Thyroid gland (tissue), 4 donors: Measurements from ENCODE around the gene KIAA1671. TPM values are rescaled to one million over a fixed set of nuclear protein-coding genes. Genes with fewer than 3 reads are reported as not detected.
"Not testable (repeated sequence)": the region's sequence is repeated elsewhere in the genome, so short reads cannot be mapped to it uniquely, and the experiment has no call there.

Experiments used
- DNase-seq, 2 donors: peaks; one replicate each; pipeline ENCODE4 v3.0.0-alpha.2; 2019
- H3K27ac ChIP-seq, 3 donors: fragments of 200-600 bp; sonication (generic); 1 replicate in 2 of 3; 2 replicates in 1 of 3; pipeline ENCODE4 v1.5.1; 2016 to 2019; ENCODE audit warnings: mild to moderate bottlenecking in 1 of 3, moderate library complexity in 1 of 3
- H3K27me3 ChIP-seq: fragments of 200-600 bp; sonication (generic); one replicate; pipeline ENCODE4 v1.5.1; 2019
- H3K36me3 ChIP-seq, 2 donors: fragments of 200-600 bp; sonication (generic); one replicate each; pipeline ENCODE4 v1.5.1; 2016 to 2019
- H3K4me1 ChIP-seq, 2 donors: fragments of 200-600 bp; sonication (generic); one replicate each; pipeline ENCODE4 v1.5.1; 2017 to 2019
- H3K4me3 ChIP-seq, 3 donors: fragments of 200-600 bp; sonication (generic); replicated peaks in 1 of 3; 1 replicate in 2 of 3; 2 replicates in 1 of 3; pipeline ENCODE4 v1.5.1; 2016; ENCODE audit warnings: mild to moderate bottlenecking in 1 of 3
- H3K9me3 ChIP-seq: fragments of 200-600 bp; sonication (generic); one replicate; pipeline ENCODE4 v1.5.1; 2017
- POLR2A ChIP-seq, 2 donors: fragments of 450-650 bp; IDR thresholded peaks; one replicate each; pipeline ENCODE4 v1.6.1; 2017; ENCODE audit warnings: antibody characterized with exemption in 2 of 2, mild to moderate bottlenecking in 2 of 2, moderate library complexity in 1 of 2
- WGBS, 2 donors: methylation state at CpG; one replicate each; pipeline ENCODE4 v1.1.5; 2017; 5-methylcytosine and 5-hydroxymethylcytosine counted together
- intact Hi-C: fragments of 100-400 bp; cut with DNase I; formaldehyde crosslinking; loops from one replicate; pipeline ENCODE4 v1.15.1; 2023
- total RNA-seq, 4 donors: library from RNA; depleted of rRNA; stranded (reverse); fragments of >200 nt; gene quantifications; one replicate each; pipeline ENCODE4 v1.2.3, GENCODE V29; 2016
- TF ChIP-seq, protein P1 (sequence below), 6 experiments: fragments of 200-600 bp in 3 of 6; fragments of 450-650 bp in 3 of 6; sonication (generic) in 3 of 6; IDR thresholded peaks; one replicate each; pipeline ENCODE4 v1.5.1; 2016 to 2019; ENCODE audit warnings: antibody characterized with exemption in 6 of 6, mild to moderate bottlenecking in 2 of 6, inconsistent platforms in 1 of 6, moderate library complexity in 1 of 6

Gene KIAA1671
- total RNA-seq, 4 donors from 2014 or later: 63.2 to 111 (median 79.7) TPM

DNA sequence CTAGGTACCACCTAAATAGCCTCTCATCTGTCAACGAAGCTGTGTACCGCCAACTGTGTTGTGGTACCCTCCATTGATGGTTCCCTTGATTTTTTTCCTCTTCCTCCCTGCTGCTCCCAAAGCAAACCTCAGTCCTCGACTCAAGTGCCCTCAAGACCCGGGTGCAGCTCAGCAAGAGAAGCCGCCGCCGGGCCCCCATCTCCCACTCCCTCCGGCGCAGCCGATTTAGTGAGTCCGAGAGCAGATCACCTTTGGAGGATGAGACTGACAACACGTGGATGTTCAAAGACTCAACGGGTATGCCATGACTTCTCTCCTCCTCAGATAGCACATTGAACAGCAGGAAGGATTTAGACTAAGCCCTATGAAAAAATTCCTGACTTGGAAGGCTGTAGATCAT lies 224.7 kb downstream of the KIAA1671 start:
- peaks cover 26 to 46% of the 10 kb centered on the region in 2 donors for H3K36me3 ChIP-seq
- intact Hi-C loops: loop anchor here (10.0 kb wide), 1 partner anchor 62 kb away; no protein-coding TSS in a partner anchor

DNA sequence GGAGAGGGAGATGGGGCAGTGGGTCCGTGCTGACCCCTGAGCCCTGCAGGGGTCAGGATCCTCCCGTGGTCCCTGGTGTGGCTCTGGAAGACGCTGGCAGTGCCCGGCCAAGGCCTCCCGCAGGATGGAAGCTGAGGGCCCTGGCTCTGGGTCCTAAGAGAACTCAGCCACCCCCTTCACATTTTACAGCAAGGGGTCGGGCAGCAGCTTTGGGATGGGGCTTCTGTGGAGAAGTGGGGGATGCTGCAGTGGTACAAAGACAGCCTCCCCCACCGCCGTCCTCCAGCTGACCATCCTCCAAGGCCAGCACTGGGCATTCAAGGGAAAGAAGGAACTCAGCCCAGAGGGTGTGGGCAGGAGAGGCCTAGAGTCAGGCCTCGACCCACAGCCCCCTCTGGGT lies 225.4 kb downstream of the KIAA1671 start:
- peaks cover 26 to 45% of the 10 kb centered on the region in 2 donors for H3K36me3 ChIP-seq
- H3K4me1 ChIP-seq: peaks cover 15 to 21% of the 10 kb centered on the region in 2 donors
- no peaks in the 10 kb centered on the region for H3K9me3 ChIP-seq
- DNase-seq: no peak
- H3K4me3 ChIP-seq: no peak overlapping the region
- H3K27me3 ChIP-seq: no peaks in the 10 kb centered on the region
- H3K27ac ChIP-seq: no peak overlapping the region
- TF ChIP-seq POLR2A (IDR thresholded peaks at IDR 0.05): no peak
- TF ChIP-seq, protein P1, sequence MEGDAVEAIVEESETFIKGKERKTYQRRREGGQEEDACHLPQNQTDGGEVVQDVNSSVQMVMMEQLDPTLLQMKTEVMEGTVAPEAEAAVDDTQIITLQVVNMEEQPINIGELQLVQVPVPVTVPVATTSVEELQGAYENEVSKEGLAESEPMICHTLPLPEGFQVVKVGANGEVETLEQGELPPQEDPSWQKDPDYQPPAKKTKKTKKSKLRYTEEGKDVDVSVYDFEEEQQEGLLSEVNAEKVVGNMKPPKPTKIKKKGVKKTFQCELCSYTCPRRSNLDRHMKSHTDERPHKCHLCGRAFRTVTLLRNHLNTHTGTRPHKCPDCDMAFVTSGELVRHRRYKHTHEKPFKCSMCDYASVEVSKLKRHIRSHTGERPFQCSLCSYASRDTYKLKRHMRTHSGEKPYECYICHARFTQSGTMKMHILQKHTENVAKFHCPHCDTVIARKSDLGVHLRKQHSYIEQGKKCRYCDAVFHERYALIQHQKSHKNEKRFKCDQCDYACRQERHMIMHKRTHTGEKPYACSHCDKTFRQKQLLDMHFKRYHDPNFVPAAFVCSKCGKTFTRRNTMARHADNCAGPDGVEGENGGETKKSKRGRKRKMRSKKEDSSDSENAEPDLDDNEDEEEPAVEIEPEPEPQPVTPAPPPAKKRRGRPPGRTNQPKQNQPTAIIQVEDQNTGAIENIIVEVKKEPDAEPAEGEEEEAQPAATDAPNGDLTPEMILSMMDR (IDR thresholded peaks at IDR 0.05): no peak
- intact Hi-C loops: loop anchor here (10.0 kb wide), 1 partner anchor 63 kb away; no protein-coding TSS in a partner anchor
- WGBS, 2 donors: 82 to 86% methylated on average over 4 to 7 of the region's 9 CpGs

More for the DNA sequence above, 224.7 kb downstream of the KIAA1671 start:
- H3K9me3 ChIP-seq: no peaks in the 10 kb centered on the region
- H3K4me1 ChIP-seq: peaks cover 11 to 15% of the 10 kb centered on the region in 2 donors
- H3K4me3 ChIP-seq: no peak overlapping the region
- no peak for DNase-seq
- H3K27ac ChIP-seq: peak overlapping the region in 2 of 3 donors; percentile 58 to 59
- H3K27me3 ChIP-seq: no peaks in the 10 kb centered on the region
- TF ChIP-seq, protein P1 (IDR thresholded peaks at IDR 0.05): no peak
- no peak for TF ChIP-seq POLR2A (IDR thresholded peaks at IDR 0.05)
- WGBS, 2 donors: 85 to 88% methylated on average over 13 of the region's 13 CpGs

DNA sequence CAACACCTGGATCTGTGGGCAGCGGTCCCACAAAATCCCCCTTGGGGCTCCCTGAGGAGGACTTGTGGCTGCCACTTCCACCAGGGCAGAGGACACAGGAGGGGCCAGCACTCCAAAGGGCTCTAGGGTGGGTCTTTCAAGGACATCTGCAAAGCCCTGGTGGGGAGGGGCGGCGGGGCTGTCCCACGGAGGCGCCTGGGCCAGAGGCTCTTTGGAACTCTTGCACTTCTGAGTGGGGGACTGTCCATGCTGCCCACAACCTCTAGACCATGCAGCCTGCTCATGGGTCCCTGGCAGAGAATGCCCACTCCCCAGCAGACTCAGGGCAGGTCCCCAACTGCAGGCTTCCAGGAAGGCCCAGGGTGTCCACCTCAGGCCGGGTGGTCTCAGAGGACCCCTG lies 225.8 kb downstream of the KIAA1671 start:
- H3K27ac ChIP-seq, H3K9me3 ChIP-seq, H3K27me3 ChIP-seq, DNase-seq, H3K4me3 ChIP-seq: not testable (repeated sequence)
- WGBS, 2 donors: 78 to 85% methylated on average over 4 to 6 of the region's 6 CpGs
- Histone ChIP-seq H3K4me1 (peaks cover 16 to 25% of the 10 kb centered on the region in 2 donors), H3K36me3 (peaks cover 26 to 45% of the 10 kb centered on the region in 2 donors)
- intact Hi-C loops: loop anchor here (10.0 kb wide), 1 partner anchor 64 kb away; no protein-coding TSS in a partner anchor

DNA sequence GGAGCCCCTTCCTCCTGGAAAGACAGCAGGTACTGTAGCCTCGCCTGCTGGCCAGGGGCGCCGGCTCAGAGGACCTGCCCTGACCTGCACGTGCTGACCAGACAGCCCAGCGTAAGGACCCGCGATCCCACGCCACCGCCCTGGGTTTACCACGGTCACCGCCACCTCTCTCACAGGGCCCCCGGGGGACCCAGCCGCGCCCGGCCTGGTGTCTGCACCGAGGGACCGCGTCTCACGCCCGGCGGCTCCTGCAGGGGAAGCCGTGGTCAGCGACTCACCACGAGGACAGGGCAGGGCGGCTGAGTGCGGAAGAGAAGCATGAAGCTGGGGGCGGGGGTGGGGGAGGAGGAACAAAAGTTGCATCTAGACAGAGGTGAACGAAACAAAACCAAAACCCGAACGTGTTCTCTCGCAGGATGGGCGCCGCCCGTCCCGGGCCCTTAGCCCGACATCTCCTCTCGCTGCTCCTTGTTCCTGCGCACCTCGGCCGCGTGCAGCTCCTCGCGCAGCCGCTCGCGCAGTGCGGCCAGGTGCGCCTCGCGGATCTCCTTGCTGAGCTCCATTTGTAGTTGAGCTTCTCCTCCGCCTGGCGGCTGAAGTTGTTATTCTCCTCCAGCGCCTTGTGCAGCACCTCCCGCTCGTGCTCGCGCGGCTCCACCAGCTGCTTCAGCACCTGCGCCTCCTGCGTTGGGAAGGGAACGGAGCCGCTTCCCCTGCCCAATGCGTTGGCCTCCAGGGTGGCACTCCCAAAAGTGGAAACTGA lies 226.5 kb downstream of the KIAA1671 start:
- intact Hi-C loops: loop anchor here (10.0 kb wide), 1 partner anchor 64 kb away; no protein-coding TSS in a partner anchor
- H3K36me3 ChIP-seq: peaks cover 25 to 41% of the 10 kb centered on the region in 2 donors
- TF ChIP-seq, protein P1 (IDR thresholded peaks at IDR 0.05): peak in 1 of 6 experiments; percentile 23

DNA sequence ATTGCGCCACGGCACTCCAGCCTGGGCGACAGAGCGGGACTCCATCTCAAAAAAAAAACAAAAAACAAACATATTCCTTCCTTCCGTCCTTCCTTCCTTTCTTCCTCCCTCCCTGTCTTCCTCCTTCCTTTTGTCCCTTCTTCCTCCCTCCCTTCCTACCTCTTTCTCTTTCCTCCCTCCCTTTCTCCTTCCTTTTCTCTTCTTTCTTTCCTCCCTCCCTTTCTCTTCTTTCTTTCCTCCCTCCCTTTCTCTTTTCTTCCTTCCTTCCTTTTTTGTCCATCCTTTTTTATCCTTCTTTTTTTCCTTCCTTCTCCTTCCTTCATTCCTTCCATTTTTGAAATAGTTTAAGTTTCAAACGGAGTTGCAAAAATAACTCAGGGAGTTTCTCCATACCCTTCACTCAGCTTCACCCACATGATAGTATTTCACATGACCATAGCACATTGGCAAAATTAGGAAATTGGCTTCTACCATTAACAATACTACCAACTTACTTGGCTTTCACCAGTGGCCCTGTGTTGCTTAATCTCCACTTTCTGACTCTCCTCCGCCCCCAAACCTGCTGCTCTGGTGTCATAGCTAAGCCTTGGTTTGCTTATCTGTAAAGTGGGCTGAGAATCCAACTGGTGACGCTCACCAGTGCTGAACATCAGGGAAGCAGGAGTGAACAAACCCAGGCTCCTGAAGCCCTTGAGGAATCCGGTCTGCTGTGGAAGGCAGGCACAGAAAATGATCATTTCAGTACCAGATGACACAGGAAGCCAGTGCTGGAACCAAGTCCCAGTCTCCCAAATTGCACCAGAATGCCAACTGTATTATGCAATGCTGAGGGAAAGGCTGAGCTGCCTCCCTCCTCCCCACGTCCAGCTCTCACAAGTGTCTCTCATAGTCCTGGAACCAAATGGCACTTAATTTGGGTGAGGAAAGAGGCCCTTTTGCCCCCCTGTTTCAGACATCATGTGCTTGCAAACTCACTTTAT lies 229.9 kb downstream of the KIAA1671 start:
- 78% methylated on average over 9 of the region's 10 CpGs for WGBS, 2 donors
- Histone ChIP-seq H3K4me1 (peaks cover 28 to 32% of the 10 kb centered on the region in 2 donors), H3K27me3 (no peaks in the 10 kb centered on the region), H3K4me3 (no peak overlapping the region), H3K27ac (peak overlapping the region; percentile 70 to 90 (median 76)), H3K36me3 (peaks cover 22% of the 10 kb centered on the region in 2 donors), H3K9me3 (no peaks in the 10 kb centered on the region)
- peak; percentile 84 to 91 for DNase-seq
- TF ChIP-seq, protein P1 (IDR thresholded peaks at IDR 0.05): no peak
- no peak for TF ChIP-seq POLR2A (IDR thresholded peaks at IDR 0.05)
- intact Hi-C loops: no loop called here

More for the DNA sequence above, 226.5 kb downstream of the KIAA1671 start:
- WGBS, 2 donors: 79 to 83% methylated on average over 36 of the region's 63 CpGs
- not testable (repeated sequence) for H3K27ac ChIP-seq, H3K4me3 ChIP-seq, H3K27me3 ChIP-seq, H3K9me3 ChIP-seq
- H3K4me1 ChIP-seq: peaks cover 23 to 32% of the 10 kb centered on the region in 2 donors
- DNase-seq: peak in 1 of 2 donors; percentile 57
